Suprapubic skin (tissue), 4 donors: ENCODE results near the gene TGFB2. TPM values are rescaled to one million over a fixed set of nuclear protein-coding genes. Genes with fewer than 3 reads are reported as not detected.

Source experiments
- DNase-seq, 2 donors: peaks; one replicate each; pipeline ENCODE4 v3.0.0-alpha.2; 2019; ENCODE audit warnings: low spot score in 2 of 2
- H3K27ac ChIP-seq: fragments of 200-600 bp; sonication (generic); one replicate; pipeline ENCODE4 v1.5.1; 2019
- H3K27me3 ChIP-seq: fragments of 200-600 bp; sonication (generic); one replicate; pipeline ENCODE4 v1.5.1; 2019
- H3K36me3 ChIP-seq: fragments of 200-600 bp; sonication (generic); one replicate; pipeline ENCODE4 v1.5.1; 2019
- H3K4me1 ChIP-seq: fragments of 200-600 bp; sonication (generic); one replicate; pipeline ENCODE4 v1.5.1; 2019
- H3K4me3 ChIP-seq: fragments of 200-600 bp; sonication (generic); one replicate; pipeline ENCODE4 v1.5.1; 2019; ENCODE audit warnings: mild to moderate bottlenecking
- H3K9me3 ChIP-seq: fragments of 200-600 bp; sonication (generic); one replicate; pipeline ENCODE4 v1.5.1; 2019
- EP300 ChIP-seq: sonication (generic); formaldehyde crosslinking; IDR thresholded peaks from one replicate; pipeline ENCODE4 v1.6.1; 2017; ENCODE audit warnings: antibody characterized with exemption
- POLR2A ChIP-seq, 2 donors: fragments of 450-650 bp; IDR thresholded peaks; one replicate each; pipeline ENCODE4 v1.6.1; 2017; ENCODE audit warnings: antibody characterized with exemption in 2 of 2, mild to moderate bottlenecking in 2 of 2, moderate library complexity in 2 of 2
- POLR2AphosphoS5 ChIP-seq, 3 donors: sonication (generic); formaldehyde crosslinking; IDR thresholded peaks; one replicate each; pipeline ENCODE4 v1.6.1; 2017; ENCODE audit warnings: antibody characterized with exemption in 3 of 3
- WGBS: methylation state at CpG from one replicate; pipeline ENCODE4 v1.1.5; 2018; 5-methylcytosine and 5-hydroxymethylcytosine counted together
- total RNA-seq, 4 donors: library from RNA; depleted of rRNA; stranded (reverse); fragments of >200 nt; gene quantifications; one replicate each; pipeline ENCODE4 v1.1.0, GENCODE V29; 2016
- TF ChIP-seq, protein P1 (sequence below), 2 donors: fragments of 200-600 bp in 1 of 2; fragments of 450-650 bp in 1 of 2; sonication (generic) in 1 of 2; IDR thresholded peaks; one replicate each; pipeline ENCODE4 v1.5.1; 2016 to 2019; ENCODE audit warnings: antibody characterized with exemption in 2 of 2, mild to moderate bottlenecking in 1 of 2, moderate library complexity in 1 of 2

TGFB2 gene
- total RNA-seq, 4 donors from 2014 or later = 0.60 to 3.9 (median 3.0) TPM

DNA sequence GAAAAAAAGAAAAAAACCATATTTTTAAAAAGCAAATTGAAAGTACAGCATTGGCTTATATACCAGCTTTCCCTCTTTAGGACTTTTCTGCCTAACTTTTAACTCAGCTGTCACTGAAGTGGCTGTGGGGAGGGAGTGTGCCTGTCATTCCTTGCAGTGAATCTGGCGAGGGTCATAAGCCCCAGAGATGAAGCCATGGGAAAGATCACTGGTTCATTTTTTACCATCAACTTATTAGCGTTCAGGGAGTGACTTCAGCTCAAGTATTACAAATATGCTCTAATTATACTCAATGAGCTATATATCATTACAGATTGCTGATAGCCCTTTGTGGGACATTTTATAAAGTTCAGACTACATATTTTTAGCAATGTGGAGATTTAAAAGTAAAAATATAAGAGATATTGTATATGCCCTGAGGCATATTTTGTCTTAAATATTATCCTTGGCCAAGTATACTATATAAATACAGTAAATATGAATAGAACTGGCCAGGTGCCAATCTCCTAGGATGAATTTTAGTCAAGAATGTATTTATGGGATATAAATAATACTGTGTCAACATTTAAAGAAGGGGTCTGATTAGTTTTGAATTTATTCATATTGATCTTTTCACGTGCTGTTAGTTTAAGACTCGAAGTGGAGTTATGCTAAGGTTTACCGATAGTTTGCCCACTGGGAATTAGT is 4.4 kb downstream of the TGFB2 start:
- H3K4me3 ChIP-seq = peak overlapping the region; percentile 77
- no peaks in the 10 kb centered on the region for H3K9me3 ChIP-seq
- WGBS = 55% methylated on average over 5 of the region's 5 CpGs
- H3K36me3 ChIP-seq = no peaks in the 10 kb centered on the region
- H3K27me3 ChIP-seq = no peaks in the 10 kb centered on the region
- TF ChIP-seq POLR2AphosphoS5 (IDR thresholded peaks at IDR 0.05) (no peak), POLR2A (IDR thresholded peaks at IDR 0.05) (no peak)
- TF ChIP-seq, protein P1, sequence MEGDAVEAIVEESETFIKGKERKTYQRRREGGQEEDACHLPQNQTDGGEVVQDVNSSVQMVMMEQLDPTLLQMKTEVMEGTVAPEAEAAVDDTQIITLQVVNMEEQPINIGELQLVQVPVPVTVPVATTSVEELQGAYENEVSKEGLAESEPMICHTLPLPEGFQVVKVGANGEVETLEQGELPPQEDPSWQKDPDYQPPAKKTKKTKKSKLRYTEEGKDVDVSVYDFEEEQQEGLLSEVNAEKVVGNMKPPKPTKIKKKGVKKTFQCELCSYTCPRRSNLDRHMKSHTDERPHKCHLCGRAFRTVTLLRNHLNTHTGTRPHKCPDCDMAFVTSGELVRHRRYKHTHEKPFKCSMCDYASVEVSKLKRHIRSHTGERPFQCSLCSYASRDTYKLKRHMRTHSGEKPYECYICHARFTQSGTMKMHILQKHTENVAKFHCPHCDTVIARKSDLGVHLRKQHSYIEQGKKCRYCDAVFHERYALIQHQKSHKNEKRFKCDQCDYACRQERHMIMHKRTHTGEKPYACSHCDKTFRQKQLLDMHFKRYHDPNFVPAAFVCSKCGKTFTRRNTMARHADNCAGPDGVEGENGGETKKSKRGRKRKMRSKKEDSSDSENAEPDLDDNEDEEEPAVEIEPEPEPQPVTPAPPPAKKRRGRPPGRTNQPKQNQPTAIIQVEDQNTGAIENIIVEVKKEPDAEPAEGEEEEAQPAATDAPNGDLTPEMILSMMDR (IDR thresholded peaks at IDR 0.05) = no peak
- H3K4me1 ChIP-seq = peaks cover 48% of the 10 kb centered on the region
- DNase-seq = no peak
- H3K27ac ChIP-seq = peak overlapping the region; percentile 78

DNA sequence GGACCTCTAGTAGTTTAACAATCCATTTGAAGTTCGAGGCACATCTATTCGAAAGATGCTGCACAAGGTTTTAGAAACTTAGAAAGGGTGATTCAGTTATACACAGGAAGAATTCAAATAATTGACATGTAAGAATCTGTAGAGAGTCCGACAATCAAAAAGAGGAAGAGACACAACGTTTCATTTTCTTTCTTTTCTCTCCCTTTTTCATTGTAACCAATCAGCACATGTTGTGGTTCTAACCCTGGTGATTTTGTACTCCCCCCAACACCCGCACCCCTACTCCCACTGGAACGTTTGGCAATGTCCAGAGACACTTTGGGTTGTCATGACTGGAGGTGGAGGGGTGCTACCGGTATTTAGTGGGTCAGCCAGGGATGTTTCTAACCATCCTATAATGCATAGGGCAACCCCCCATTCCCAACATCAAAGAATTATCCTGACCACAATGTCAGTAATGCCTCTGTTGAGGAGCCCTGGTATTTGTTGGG is 4.9 kb downstream of the TGFB2 start:
- H3K27ac ChIP-seq = no peak overlapping the region
- H3K4me3 ChIP-seq = peak overlapping the region; percentile 77
- peaks cover 42% of the 10 kb centered on the region for H3K4me1 ChIP-seq
- no peaks in the 10 kb centered on the region for H3K9me3 ChIP-seq
- DNase-seq = no peak
- 68% methylated on average over 7 of the region's 7 CpGs for WGBS
- H3K36me3 ChIP-seq = no peaks in the 10 kb centered on the region
- no peaks in the 10 kb centered on the region for H3K27me3 ChIP-seq
- TF ChIP-seq, protein P1 (IDR thresholded peaks at IDR 0.05) = no peak
- TF ChIP-seq POLR2AphosphoS5 (IDR thresholded peaks at IDR 0.05) (no peak), EP300 (no peak), POLR2A (IDR thresholded peaks at IDR 0.05) (no peak)

DNA sequence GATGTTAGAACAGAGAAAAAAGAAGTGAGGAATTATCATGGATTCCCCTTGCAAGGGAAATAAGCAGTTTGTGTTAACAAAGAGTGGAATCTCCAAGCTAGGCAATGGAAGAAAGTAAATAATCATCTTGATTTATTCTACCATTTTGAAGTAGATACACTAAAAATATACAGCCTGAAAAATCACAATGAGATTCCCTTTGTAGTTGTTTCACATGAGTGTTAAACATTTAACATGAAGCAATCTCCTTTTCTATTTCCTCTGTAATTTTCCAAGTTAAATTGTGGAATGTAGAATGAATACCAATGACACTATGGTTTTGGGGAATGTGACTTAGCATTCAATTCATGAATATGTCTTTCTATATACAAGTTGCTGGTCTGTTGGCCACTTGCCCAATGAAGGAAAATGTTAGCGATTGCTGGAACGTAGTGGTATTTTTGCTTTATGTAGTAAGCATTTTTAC is 5.7 kb downstream of the TGFB2 start:
- no peak for TF ChIP-seq POLR2AphosphoS5 (IDR thresholded peaks at IDR 0.05)
- TF ChIP-seq, protein P1 (IDR thresholded peaks at IDR 0.05) = no peak
- TF ChIP-seq POLR2A (IDR thresholded peaks at IDR 0.05) = no peak
- TF ChIP-seq EP300 = no peak
- Histone ChIP-seq H3K36me3 (no peaks in the 10 kb centered on the region), H3K27me3 (no peaks in the 10 kb centered on the region), H3K4me1 (peaks cover 40% of the 10 kb centered on the region), H3K4me3 (peak overlapping the region; percentile 30), H3K9me3 (no peaks in the 10 kb centered on the region), H3K27ac (no peak overlapping the region)
- no peak for DNase-seq
- WGBS = 9% methylated on average over 2 of the region's 2 CpGs

DNA sequence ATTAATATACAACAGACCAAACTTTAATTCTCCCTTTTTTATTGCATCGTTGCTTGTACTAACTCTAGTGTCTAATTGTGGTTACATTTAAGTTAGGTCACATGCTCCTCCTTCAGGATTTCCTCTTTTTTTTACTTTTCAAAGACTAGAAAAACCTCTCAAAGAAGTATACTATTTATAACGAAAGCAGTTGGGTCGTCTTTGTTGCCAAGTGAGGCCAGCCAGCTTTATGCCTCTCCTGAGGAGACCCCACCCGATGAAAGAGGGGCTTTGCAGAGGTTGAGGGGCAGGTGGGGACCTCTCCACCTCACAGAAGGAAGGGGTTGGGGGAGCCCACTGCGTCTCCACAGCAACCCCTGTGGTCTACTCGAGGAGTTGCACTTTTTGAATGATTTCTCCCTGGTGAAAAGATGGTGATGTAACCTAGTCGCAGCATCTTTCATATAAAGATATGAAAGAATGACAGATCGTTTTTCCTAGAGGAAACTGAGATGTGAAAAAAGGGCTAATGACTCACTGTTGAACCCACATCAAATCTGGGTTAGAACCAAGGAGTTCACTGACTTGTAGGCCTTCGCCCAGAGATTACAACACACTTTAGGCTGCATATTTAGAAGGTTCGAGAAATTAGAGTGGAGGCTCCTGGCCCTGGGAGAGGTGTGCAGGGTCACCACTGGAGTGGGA is 6.4 kb downstream of the TGFB2 start:
- no peaks in the 10 kb centered on the region for H3K9me3 ChIP-seq
- TF ChIP-seq, protein P1 (IDR thresholded peaks at IDR 0.05) = peak in 1 of 2 donors; percentile 37
- TF ChIP-seq POLR2AphosphoS5 (IDR thresholded peaks at IDR 0.05) = no peak
- no peaks in the 10 kb centered on the region for H3K36me3 ChIP-seq
- H3K4me1 ChIP-seq = peaks cover 40% of the 10 kb centered on the region
- no peaks in the 10 kb centered on the region for H3K27me3 ChIP-seq
- DNase-seq = no peak
- peak overlapping the region; percentile 58 for H3K27ac ChIP-seq
- H3K4me3 ChIP-seq = peak overlapping the region; percentile 30
- WGBS = 18% methylated on average over 10 of the region's 10 CpGs

DNA sequence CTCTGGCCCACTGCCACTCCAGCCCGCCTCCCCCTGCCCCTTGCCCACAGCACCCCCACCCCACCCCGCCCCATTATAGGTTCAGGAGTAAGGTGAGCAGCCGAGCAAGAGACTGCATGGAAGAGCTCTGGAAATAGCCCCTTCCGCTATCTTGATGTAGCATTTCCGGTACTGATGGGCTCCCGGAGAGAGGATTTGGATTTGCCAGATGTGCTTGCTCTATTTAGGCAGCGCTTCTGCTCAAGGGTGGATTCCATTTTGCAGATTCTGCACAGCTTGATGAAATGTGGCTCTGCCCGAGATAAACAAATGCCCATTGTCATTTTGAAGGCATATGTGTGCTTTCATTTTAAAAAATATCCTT is 6.9 kb downstream of the TGFB2 start:
- no peak for TF ChIP-seq POLR2AphosphoS5 (IDR thresholded peaks at IDR 0.05)

More for the DNA sequence above, 6.9 kb downstream of the TGFB2 start:
- no peaks in the 10 kb centered on the region for H3K36me3 ChIP-seq
- DNase-seq = no peak
- H3K27me3 ChIP-seq = no peaks in the 10 kb centered on the region
- no peak overlapping the region for H3K27ac ChIP-seq
- 91% methylated on average over 8 of the region's 8 CpGs for WGBS
- peaks cover 39% of the 10 kb centered on the region for H3K4me1 ChIP-seq
- no peaks in the 10 kb centered on the region for H3K9me3 ChIP-seq
- no peak overlapping the region for H3K4me3 ChIP-seq
